HepG2 (cell line): ENCODE data around the gene C12orf60. TPM values are rescaled to one million over a fixed set of nuclear protein-coding genes. Genes with fewer than 3 reads are reported as not detected.

Source experiments
- AKAP8 ChIP-seq: sonication (generic); formaldehyde crosslinking; IDR thresholded peaks from 2 replicates; pipeline ENCODE4 v1.5.1; 2020; ENCODE audit warnings: mild to moderate bottlenecking, missing genetic modification reagents
- GATA4 ChIP-seq: sonication (generic); IDR thresholded peaks from 2 replicates; pipeline ENCODE4 v1.6.1; 2016; ENCODE audit warnings: antibody characterized with exemption, low read depth, borderline replicate concordance
- MIXL1 ChIP-seq: IDR thresholded peaks from 2 replicates; pipeline ENCODE4 v1.6.1; 2016
- PAF1 ChIP-seq: IDR thresholded peaks from 2 replicates; pipeline ENCODE4 v1.6.1; 2016; ENCODE audit warnings: missing genetic modification reagents, missing compliant biosample characterization
- PRMT3 ChIP-seq: sonication (generic); formaldehyde crosslinking; IDR thresholded peaks from 2 replicates; pipeline ENCODE4 v1.8.1; 2022; ENCODE audit warnings: low read depth, mild to moderate bottlenecking, moderate library complexity, missing genetic modification reagents, borderline replicate concordance
- YEATS4 ChIP-seq: sonication (generic); formaldehyde crosslinking; IDR thresholded peaks from 2 replicates; pipeline ENCODE4 v1.4.0; 2020; ENCODE audit warnings: missing genetic modification reagents, borderline replicate concordance
- ZKSCAN1 ChIP-seq: fragments of 150-350 bp; IDR thresholded peaks from 2 replicates; pipeline ENCODE4 v1.6.1; 2014; ENCODE audit warnings: low read length
- ZNF260 ChIP-seq: sonication (generic); formaldehyde crosslinking; IDR thresholded peaks from 2 replicates; pipeline ENCODE4 v1.4.0; 2020; ENCODE audit warnings: missing genetic modification reagents, low read depth, mild to moderate bottlenecking, borderline replicate concordance
- ZNF563 ChIP-seq: sonication (generic); formaldehyde crosslinking; IDR thresholded peaks from 2 replicates; pipeline ENCODE4 v1.8.0; 2022; ENCODE audit warnings: mild to moderate bottlenecking, moderate library complexity, missing genetic modification reagents
- polyA plus RNA-seq, 8 experiments: library from polyadenylated mRNA; depleted of rRNA in 3 of 8; stranded (reverse) in 7 of 8; unstranded in 1 of 8; fragments of >200 nt; fragmentation: Illumina TruSeq in 4 of 8; extraction: Trizol in 4 of 8; gene quantifications; 2 replicates each; pipeline versions ENCODE4 v1.2.1 to v1.2.3, GENCODE V29; 2011 to 2016; ENCODE audit warnings: low read depth in 4 of 8, missing spikeins in 1 of 8, mixed read lengths in 1 of 8; ENCODE audit not compliant: insufficient read depth in 1 of 8
- total RNA-seq, 5 experiments: library from RNA; depleted of rRNA; stranded (reverse); fragments of >200 nt; fragmentation: Illumina TruSeq; extraction: Trizol; gene quantifications; 2 replicates each; pipeline ENCODE4 v1.2.3, GENCODE V29; 2016; ENCODE audit warnings: low read depth in 1 of 5
- TF ChIP-seq, protein P1 (sequence below), 2 experiments: sonication (generic) in 1 of 2; formaldehyde crosslinking in 1 of 2; IDR thresholded peaks; 2 replicates each; pipeline versions ENCODE4 v1.4.0 to v1.6.1; 2016 to 2020; ENCODE audit warnings: borderline replicate concordance in 1 of 2, low read depth in 1 of 2, mild to moderate bottlenecking in 1 of 2, missing genetic modification reagents in 1 of 2
- TF ChIP-seq, protein P2 (sequence below): conservative IDR thresholded peaks from 2 replicates; pipeline ENCODE4 v1.6.1; 2018; ENCODE audit warnings: missing genetic modification reagents
- TF ChIP-seq, protein P3 (sequence below): sonication (generic); formaldehyde crosslinking; IDR thresholded peaks from 2 replicates; pipeline ENCODE4 v1.5.1; 2020; ENCODE audit warnings: missing genetic modification reagents, mild to moderate bottlenecking, borderline replicate concordance
- TF ChIP-seq, protein P4 (sequence below): sonication (generic); formaldehyde crosslinking; IDR thresholded peaks from 2 replicates; pipeline ENCODE4 v1.5.1; 2020; ENCODE audit warnings: mild to moderate bottlenecking, missing genetic modification reagents, borderline replicate concordance

Gene C12orf60
- total and polyA plus RNA-seq, 2 of the 13 experiments (the other 11 are each of a cell fraction or from before 2014, with no cell fraction given): 0.55 to 1.4 TPM

DNA sequence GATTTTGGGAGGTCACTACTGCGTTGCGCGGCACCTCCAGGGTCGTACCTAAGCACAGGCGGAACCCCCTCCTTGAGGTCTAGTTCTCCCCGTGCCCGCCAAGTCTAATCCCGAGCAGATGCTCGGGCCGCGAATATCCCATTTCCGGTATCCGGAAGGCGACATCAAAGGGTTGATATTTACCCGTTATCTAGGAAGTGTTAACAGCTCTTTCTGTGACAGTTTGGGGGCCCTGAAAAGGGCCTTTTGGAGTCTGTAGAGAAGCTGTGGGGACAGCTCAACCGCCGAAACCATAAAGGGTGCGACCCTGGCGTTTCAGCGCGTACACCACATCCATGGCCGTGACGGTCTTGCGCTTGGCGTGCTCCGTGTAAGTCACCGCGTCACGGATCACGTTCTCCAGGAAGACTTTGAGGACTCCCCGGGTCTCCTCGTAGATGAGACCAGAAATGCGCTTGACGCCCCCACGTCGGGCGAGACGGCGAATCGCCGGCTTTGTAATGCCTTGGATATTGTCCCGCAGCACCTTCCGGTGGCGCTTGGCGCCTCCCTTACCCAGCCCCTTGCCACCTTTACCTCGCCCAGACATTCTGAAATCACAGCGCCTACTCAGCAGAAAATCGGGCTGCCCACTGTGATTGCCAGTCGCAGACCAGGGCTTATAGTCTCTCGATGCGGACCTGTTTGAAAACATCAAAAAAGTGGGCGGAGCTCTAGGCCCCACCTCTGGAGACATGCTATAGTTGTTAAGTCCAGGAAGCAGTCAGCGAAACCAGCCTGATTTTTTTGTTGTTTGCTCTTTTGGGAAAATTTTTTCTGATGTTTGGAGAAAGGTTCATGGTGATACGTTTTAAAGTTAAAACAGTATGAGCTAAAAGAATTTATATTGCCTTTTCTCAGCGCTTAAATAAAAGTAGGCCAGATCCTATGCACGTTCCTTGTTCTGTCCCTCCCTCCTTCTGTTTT, 32.7 kb upstream of the C12orf60 start (continued):
- TF ChIP-seq, protein P1, sequence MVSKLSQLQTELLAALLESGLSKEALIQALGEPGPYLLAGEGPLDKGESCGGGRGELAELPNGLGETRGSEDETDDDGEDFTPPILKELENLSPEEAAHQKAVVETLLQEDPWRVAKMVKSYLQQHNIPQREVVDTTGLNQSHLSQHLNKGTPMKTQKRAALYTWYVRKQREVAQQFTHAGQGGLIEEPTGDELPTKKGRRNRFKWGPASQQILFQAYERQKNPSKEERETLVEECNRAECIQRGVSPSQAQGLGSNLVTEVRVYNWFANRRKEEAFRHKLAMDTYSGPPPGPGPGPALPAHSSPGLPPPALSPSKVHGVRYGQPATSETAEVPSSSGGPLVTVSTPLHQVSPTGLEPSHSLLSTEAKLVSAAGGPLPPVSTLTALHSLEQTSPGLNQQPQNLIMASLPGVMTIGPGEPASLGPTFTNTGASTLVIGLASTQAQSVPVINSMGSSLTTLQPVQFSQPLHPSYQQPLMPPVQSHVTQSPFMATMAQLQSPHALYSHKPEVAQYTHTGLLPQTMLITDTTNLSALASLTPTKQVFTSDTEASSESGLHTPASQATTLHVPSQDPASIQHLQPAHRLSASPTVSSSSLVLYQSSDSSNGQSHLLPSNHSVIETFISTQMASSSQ (IDR thresholded peaks at IDR 0.05; ENCODE audit: low read depth): 0 out of 2 replicates have a peak, but pooled peaks have one; percentile 32
- TF ChIP-seq, protein P1 (CRISPR knock-in tag; IDR thresholded peaks at IDR 0.05; ENCODE audit: borderline replicate concordance): 0 out of 2 replicates have a peak, but pooled peaks have one; percentile 21
- TF ChIP-seq, protein P2, sequence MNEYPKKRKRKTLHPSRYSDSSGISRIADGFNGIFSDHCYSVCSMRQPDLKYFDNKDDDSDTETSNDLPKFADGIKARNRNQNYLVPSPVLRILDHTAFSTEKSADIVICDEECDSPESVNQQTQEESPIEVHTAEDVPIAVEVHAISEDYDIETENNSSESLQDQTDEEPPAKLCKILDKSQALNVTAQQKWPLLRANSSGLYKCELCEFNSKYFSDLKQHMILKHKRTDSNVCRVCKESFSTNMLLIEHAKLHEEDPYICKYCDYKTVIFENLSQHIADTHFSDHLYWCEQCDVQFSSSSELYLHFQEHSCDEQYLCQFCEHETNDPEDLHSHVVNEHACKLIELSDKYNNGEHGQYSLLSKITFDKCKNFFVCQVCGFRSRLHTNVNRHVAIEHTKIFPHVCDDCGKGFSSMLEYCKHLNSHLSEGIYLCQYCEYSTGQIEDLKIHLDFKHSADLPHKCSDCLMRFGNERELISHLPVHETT (CRISPR knock-in tag): no peak
- TF ChIP-seq GATA4: peak; percentile 70; the same call in 1 of the 2 replicates
- TF ChIP-seq, protein P3, sequence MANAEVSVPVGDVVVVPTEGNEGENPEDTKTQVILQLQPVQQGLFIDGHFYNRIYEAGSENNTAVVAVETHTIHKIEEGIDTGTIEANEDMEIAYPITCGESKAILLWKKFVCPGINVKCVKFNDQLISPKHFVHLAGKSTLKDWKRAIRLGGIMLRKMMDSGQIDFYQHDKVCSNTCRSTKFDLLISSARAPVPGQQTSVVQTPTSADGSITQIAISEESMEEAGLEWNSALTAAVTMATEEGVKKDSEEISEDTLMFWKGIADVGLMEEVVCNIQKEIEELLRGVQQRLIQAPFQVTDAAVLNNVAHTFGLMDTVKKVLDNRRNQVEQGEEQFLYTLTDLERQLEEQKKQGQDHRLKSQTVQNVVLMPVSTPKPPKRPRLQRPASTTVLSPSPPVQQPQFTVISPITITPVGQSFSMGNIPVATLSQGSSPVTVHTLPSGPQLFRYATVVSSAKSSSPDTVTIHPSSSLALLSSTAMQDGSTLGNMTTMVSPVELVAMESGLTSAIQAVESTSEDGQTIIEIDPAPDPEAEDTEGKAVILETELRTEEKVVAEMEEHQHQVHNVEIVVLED (CRISPR knock-in tag): no peak
- no peak; the same call in 1 of the 2 replicates for TF ChIP-seq AKAP8 (CRISPR knock-in tag)
- peak; percentile 81; the same call in 1 of the 2 replicates for TF ChIP-seq PRMT3 (CRISPR knock-in tag)
- TF ChIP-seq ZNF260 (CRISPR knock-in tag): no peak
- peak; percentile 65; the same call in 1 of the 2 replicates for TF ChIP-seq ZNF563 (CRISPR knock-in tag)
- TF ChIP-seq PAF1 (CRISPR knock-in tag): no peak; the same call in 1 of the 2 replicates
- TF ChIP-seq MIXL1: peak; percentile 71
- TF ChIP-seq YEATS4 (CRISPR knock-in tag): peak; percentile 43; the same call in 1 of the 2 replicates
- TF ChIP-seq ZKSCAN1: peak; percentile 97
- TF ChIP-seq, protein P4, sequence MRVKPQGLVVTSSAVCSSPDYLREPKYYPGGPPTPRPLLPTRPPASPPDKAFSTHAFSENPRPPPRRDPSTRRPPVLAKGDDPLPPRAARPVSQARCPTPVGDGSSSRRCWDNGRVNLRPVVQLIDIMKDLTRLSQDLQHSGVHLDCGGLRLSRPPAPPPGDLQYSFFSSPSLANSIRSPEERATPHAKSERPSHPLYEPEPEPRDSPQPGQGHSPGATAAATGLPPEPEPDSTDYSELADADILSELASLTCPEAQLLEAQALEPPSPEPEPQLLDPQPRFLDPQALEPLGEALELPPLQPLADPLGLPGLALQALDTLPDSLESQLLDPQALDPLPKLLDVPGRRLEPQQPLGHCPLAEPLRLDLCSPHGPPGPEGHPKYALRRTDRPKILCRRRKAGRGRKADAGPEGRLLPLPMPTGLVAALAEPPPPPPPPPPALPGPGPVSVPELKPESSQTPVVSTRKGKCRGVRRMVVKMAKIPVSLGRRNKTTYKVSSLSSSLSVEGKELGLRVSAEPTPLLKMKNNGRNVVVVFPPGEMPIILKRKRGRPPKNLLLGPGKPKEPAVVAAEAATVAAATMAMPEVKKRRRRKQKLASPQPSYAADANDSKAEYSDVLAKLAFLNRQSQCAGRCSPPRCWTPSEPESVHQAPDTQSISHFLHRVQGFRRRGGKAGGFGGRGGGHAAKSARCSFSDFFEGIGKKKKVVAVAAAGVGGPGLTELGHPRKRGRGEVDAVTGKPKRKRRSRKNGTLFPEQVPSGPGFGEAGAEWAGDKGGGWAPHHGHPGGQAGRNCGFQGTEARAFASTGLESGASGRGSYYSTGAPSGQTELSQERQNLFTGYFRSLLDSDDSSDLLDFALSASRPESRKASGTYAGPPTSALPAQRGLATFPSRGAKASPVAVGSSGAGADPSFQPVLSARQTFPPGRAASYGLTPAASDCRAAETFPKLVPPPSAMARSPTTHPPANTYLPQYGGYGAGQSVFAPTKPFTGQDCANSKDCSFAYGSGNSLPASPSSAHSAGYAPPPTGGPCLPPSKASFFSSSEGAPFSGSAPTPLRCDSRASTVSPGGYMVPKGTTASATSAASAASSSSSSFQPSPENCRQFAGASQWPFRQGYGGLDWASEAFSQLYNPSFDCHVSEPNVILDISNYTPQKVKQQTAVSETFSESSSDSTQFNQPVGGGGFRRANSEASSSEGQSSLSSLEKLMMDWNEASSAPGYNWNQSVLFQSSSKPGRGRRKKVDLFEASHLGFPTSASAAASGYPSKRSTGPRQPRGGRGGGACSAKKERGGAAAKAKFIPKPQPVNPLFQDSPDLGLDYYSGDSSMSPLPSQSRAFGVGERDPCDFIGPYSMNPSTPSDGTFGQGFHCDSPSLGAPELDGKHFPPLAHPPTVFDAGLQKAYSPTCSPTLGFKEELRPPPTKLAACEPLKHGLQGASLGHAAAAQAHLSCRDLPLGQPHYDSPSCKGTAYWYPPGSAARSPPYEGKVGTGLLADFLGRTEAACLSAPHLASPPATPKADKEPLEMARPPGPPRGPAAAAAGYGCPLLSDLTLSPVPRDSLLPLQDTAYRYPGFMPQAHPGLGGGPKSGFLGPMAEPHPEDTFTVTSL: peak; percentile 5; the same call in 1 of the 2 replicates
